GM10266 (cell line): ENCODE data around the gene SOBP.

Source experiments
- DNase-seq: peaks from one replicate; pipeline ENCODE4 v3.0.0; 2012; ENCODE audit errors: extremely low spot score
- TF ChIP-seq, protein P1 (sequence below): IDR thresholded peaks from 2 replicates; pipeline ENCODE4 v1.5.1; 2012; ENCODE audit warnings: mild to moderate bottlenecking, low read depth; ENCODE audit not compliant: control insufficient read depth, insufficient read depth; ENCODE audit errors: missing control alignments

The SOBP gene

DNA sequence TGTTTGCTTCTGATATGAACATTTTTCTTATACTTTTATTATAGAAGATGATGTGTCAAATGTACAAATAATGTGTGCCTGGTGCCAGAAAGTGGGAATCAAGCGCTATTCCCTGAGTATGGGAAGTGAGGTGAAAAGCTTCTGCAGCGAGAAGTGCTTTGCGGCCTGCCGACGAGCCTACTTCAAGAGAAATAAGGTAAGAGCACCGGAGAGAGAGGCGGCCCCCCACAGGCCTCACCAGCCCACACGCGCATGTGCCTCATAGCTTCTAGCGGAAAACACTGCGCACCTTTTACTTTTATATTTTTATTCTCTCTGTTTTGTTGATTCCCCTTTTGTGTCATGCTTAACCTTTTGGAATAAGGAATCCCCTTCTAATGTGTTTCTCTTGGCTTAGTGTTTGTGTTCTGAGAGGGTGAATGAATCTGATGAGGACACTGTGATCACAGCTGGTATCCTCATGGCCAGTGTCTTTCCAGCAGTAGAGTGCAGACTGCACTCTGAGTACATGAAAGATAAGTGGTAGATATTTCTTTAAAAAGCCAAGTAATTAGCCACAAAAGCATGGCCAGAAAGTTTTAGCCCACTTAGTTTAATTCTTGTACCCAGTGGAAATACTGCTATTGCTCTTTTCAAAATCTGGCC is 43.6 kb downstream of the SOBP start:
- TF ChIP-seq, protein P1, sequence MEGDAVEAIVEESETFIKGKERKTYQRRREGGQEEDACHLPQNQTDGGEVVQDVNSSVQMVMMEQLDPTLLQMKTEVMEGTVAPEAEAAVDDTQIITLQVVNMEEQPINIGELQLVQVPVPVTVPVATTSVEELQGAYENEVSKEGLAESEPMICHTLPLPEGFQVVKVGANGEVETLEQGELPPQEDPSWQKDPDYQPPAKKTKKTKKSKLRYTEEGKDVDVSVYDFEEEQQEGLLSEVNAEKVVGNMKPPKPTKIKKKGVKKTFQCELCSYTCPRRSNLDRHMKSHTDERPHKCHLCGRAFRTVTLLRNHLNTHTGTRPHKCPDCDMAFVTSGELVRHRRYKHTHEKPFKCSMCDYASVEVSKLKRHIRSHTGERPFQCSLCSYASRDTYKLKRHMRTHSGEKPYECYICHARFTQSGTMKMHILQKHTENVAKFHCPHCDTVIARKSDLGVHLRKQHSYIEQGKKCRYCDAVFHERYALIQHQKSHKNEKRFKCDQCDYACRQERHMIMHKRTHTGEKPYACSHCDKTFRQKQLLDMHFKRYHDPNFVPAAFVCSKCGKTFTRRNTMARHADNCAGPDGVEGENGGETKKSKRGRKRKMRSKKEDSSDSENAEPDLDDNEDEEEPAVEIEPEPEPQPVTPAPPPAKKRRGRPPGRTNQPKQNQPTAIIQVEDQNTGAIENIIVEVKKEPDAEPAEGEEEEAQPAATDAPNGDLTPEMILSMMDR: no peak
- DNase-seq: no peak

DNA sequence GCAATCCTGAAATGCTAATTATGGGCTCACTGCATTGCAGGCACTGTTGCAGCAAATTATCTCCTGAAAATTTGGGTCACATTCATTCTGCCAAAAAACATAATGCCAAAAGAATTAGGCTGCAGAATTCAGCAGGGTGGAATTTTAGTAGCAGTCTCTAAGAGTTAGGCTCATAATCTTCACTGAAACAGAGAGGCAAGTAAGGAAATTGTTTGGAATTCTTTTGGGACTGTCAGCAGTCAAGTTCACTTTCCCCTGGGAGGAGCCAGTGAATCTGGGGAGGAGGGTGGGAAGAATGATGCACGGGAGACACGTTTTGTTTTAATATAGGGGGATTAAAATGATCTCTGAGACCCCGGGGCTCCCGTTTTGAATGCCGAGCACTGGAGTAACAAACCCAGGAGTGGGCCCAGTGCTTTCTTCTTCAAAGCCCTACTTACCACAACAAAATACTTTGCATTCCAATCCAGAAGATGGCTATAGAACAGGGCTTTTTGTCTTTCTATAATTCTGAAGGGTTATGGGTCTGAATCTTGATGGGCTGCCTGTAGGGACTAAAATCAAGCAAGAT is 44.7 kb downstream of the SOBP start:
- no peak for DNase-seq

DNA sequence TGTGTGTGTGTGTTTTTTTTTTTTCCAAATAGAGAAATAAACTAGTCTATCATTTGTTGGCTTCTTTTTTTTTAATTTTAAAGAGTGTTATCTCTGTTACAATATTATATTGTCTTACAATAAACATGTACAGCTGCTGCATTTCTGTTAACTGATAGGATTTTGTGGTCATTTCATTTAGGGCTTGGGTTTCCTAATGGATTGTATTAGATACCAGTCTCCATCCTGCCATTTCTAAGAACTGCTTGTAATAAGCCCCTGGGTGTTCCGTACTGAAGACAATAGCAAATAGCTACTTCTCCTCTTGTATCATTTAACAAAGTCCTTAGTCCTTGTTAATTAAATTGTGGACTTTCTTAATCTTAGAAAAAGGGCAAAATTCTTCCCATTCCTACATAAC is 45.7 kb downstream of the SOBP start:
- no peak for DNase-seq
- TF ChIP-seq, protein P1: no peak

More for the DNA sequence above, 44.7 kb downstream of the SOBP start:
- TF ChIP-seq, protein P1: no peak

DNA sequence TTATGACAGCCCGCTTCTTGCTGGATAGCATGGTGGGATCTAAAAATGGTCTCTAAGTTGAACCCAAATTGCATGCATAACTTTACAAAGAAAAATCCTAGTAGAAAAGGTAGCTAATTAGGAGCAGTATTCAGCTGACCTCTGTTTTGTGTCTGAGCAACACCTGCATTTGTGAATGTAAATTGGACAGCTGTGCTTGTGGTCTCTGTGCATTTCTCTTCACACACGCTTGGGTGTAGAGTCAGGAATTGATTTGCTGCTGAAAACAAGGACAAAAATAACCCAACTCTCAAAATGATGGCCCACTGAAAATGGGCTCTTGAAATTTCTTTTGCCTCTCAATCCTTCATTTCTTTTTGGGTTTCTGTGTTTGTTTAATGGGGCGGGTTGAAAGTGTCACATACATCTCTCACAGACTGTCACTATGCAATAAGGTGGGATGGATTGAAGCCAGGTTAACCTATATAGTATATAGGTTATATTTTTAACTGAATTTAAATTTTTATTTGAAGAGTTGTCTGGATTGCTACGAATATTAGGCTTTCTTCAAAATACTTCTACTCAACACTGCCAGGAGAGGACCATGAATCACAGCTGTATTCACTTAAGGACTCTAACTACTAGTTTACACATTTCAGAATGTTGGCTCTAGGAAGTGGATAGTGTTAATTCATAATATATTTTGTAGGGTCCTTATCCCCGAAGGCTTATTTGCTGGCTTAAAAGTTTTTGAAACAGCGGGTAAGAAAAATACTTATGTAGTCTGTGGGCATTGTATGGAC is 46.5 kb downstream of the SOBP start:
- TF ChIP-seq, protein P1: no peak
- DNase-seq: no peak

DNA sequence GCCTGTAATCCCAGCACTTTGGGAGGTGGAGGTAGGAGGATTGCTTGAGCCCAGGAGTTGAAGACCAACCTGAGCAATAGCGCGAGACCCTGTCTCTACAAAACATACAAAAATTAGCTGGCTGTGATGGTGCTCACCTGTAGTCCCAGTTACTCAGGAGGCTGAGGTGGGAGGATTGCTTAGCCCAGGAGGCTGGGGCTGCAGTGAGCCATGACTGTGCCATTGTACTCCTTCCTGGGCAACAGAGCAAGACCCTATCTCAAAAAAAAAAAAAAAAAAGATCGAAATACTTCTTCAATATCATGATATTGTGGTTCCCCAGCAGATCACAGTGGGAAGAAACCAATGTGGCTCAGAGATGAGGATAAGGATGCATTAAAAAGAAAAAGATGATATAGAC is 47.6 kb downstream of the SOBP start:
- TF ChIP-seq, protein P1: no peak
- no peak for DNase-seq

DNA sequence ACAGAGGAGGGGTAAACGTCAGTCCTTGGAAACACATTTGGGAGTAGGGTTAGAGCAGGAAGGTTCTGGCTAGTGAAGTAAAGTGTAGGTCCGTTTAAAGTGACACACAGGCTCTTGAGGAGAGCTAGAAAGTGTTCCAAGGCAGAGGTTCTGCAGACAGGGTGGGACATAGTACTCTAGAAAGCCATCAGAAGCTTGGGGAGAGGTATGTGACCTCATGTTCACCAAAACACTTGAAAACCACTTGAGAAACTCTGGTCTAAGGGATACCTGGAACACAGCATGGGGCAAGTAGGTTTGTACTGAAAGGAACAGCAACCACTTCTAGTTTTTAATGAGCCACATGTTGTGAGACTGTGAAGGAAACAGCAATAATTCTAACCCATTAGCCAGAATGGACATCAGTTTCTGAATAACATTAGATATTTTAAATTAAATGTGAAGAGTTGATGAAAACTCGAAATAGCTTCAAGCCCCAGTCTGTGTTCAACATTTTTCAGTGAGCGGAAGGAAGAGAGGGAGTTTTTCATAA is 49.0 kb downstream of the SOBP start:
- TF ChIP-seq, protein P1: no peak
- DNase-seq: no peak

DNA sequence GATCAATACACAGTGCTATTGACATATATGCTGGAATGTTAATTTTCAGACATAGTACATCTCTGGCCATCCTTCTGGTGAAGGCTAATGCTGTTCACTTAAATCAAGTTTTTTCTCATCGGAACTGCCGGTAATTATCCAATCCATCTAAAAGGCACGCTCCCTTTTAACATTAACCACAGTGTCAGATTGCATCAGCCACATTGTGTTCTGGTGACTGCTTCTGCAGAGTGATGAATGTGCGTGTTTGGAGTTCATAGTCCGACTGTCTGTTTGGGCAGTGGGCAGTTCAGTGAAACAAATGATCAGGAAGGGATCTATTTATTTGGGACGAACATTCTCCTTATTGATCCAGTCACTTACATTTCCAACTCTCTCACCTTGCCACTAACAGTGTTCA is 49.5 kb downstream of the SOBP start:
- TF ChIP-seq, protein P1: no peak
- no peak for DNase-seq
